SH-SY5Y (cell line): ENCODE results near the gene XYLT1.

Source experiments
- GATA2 ChIP-seq: IDR thresholded peaks from 2 replicates; pipeline ENCODE4 v1.6.1; 2011; ENCODE audit warnings: mild to moderate bottlenecking, low read depth, low read length
- GATA3 ChIP-seq: IDR thresholded peaks from 2 replicates; pipeline ENCODE4 v1.6.1; 2011; ENCODE audit warnings: low read depth, mild to moderate bottlenecking, low read length, moderate library complexity

DNA sequence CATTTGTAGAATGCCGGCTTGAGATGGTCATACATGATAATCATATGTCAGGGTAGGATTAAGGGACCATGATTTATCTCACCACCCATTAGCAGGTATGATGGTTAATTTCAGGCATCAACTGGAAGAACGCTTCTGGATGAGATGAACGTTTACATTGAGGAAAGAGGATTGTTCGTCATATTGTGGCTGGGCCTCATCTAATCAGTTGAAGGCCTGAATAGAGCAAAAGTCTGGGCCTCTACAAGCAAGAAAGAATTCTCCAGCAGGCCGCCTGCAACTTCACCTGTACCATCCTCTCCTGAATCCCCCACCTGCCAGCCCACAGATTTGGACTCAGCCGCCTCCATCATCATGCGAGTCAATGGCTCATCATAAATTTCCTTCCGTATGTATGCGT is 30.6 kb upstream of the XYLT1 start:
- TF ChIP-seq GATA2 (no peak), GATA3 (no peak)
